Endothelial cell of umbilical vein (primary cell): ENCODE data around the gene UBL7.

ENCODE experiments used
- CTCF ChIP-seq, 2 donors: IDR thresholded peaks; 1 replicate in 1 of 2; 2 replicates in 1 of 2; pipeline ENCODE4 v1.5.1; 2011; ENCODE audit warnings: low read length in 2 of 2, mild to moderate bottlenecking in 2 of 2, moderate library complexity in 2 of 2, control low read depth in 1 of 2, inconsistent platforms in 1 of 2, low read depth in 1 of 2; ENCODE audit not compliant: insufficient read depth in 1 of 2; ENCODE audit errors: extremely low read depth in 1 of 2
- MAX ChIP-seq: IDR thresholded peaks from 2 replicates; pipeline ENCODE4 v1.6.1; 2011; ENCODE audit not compliant: insufficient read depth, insufficient read length
- POLR2A ChIP-seq: IDR thresholded peaks from 2 replicates; pipeline ENCODE4 v1.6.1; 2012; ENCODE audit warnings: low read depth, mild to moderate bottlenecking, control low read depth, low read length
- POLR2AphosphoS5 ChIP-seq: IDR thresholded peaks from 2 replicates; pipeline ENCODE4 v1.6.1; 2012; ENCODE audit warnings: low read depth, mild to moderate bottlenecking, control low read depth, low read length, moderate library complexity; ENCODE audit not compliant: insufficient read depth

- TF ChIP-seq CTCF (IDR thresholded peaks at IDR 0.05; ENCODE audit: extremely low read depth in 1 of 2, insufficient read depth in 1 of 2, low read depth in 1 of 2, low read length in 2 of 2): no peak
- TF ChIP-seq POLR2A: no peak
- no peak for TF ChIP-seq MAX
- TF ChIP-seq POLR2AphosphoS5: no peak
These were observed 31.8 kb downstream of the UBL7 start for GRCh38 chr15:74428970-74429780.
